WTC11 (cell line): ENCODE measurements around the gene ACACA. TPM values are rescaled to one million over a fixed set of nuclear protein-coding genes. Genes with fewer than 3 reads are reported as not detected.

Experiments
- AFF4 ChIP-seq: sonication (generic); formaldehyde crosslinking; IDR thresholded peaks from 2 replicates; pipeline ENCODE4 v1.8.1; 2023; ENCODE audit warnings: mild to moderate bottlenecking, missing genetic modification reagents, borderline replicate concordance
- CBFB ChIP-seq: sonication (generic); formaldehyde crosslinking; IDR thresholded peaks from 2 replicates; pipeline ENCODE4 v1.8.1; 2022; ENCODE audit warnings: mild to moderate bottlenecking, low read depth, missing genetic modification reagents
- KAT7 ChIP-seq: sonication (generic); formaldehyde crosslinking; IDR thresholded peaks from 2 replicates; pipeline ENCODE4 v1.8.1; 2023; ENCODE audit warnings: missing genetic modification reagents, mild to moderate bottlenecking, borderline replicate concordance
- MAX ChIP-seq: sonication (generic); formaldehyde crosslinking; IDR thresholded peaks from 2 replicates; pipeline ENCODE4 v1.8.0; 2022; ENCODE audit warnings: mild to moderate bottlenecking, missing genetic modification reagents
- MLX ChIP-seq: sonication (generic); formaldehyde crosslinking; IDR thresholded peaks from 2 replicates; pipeline ENCODE4 v1.8.1; 2023; ENCODE audit warnings: mild to moderate bottlenecking, missing genetic modification reagents, moderate library complexity
- MXD4 ChIP-seq: fragments of 250-450 bp; sonication (Bioruptor Pico); IDR thresholded peaks from 2 replicates; pipeline ENCODE4 v1.8.0; 2021; ENCODE audit warnings: mild to moderate bottlenecking, moderate library complexity, borderline replicate concordance
- PRRX2 ChIP-seq: fragments of 250-450 bp; sonication (Bioruptor Pico); IDR thresholded peaks from 2 replicates; pipeline ENCODE4 v1.8.0; 2021; ENCODE audit warnings: mild to moderate bottlenecking
- SMAD4 ChIP-seq: sonication (generic); formaldehyde crosslinking; IDR thresholded peaks from 2 replicates; pipeline ENCODE4 v1.8.0; 2022; ENCODE audit warnings: mild to moderate bottlenecking, missing genetic modification reagents
- SP1 ChIP-seq: sonication (generic); formaldehyde crosslinking; conservative IDR thresholded peaks from 2 replicates; pipeline ENCODE4 v1.8.1; 2022; ENCODE audit warnings: missing genetic modification reagents
- TEAD1 ChIP-seq: sonication (generic); formaldehyde crosslinking; IDR thresholded peaks from 2 replicates; pipeline ENCODE4 v1.8.0; 2022; ENCODE audit warnings: mild to moderate bottlenecking, missing genetic modification reagents
- TEAD4 ChIP-seq: sonication (generic); formaldehyde crosslinking; IDR thresholded peaks from 2 replicates; pipeline ENCODE4 v1.8.0; 2022; ENCODE audit warnings: mild to moderate bottlenecking, missing genetic modification reagents
- ZNF138 ChIP-seq: sonication (generic); formaldehyde crosslinking; conservative IDR thresholded peaks from 2 replicates; pipeline ENCODE4 v1.8.1; 2022; ENCODE audit warnings: mild to moderate bottlenecking, moderate library complexity, missing genetic modification reagents
- ZNF416 ChIP-seq: fragments of 250-450 bp; sonication (Bioruptor Pico); IDR thresholded peaks from 2 replicates; pipeline ENCODE4 v1.9.0; 2021; ENCODE audit warnings: mild to moderate bottlenecking, inconsistent platforms
- ZSCAN18 ChIP-seq: fragments of 250-450 bp; sonication (Bioruptor Pico); IDR thresholded peaks from 2 replicates; pipeline ENCODE4 v2.1.2; 2022; ENCODE audit warnings: mild to moderate bottlenecking, moderate library complexity
- total RNA-seq: library from RNA; stranded (reverse); gene quantifications from 3 replicates; pipeline ENCODE4 v1.2.3, GENCODE V29; 2021
- TF ChIP-seq, protein P1 (sequence below): sonication (generic); formaldehyde crosslinking; IDR thresholded peaks from 2 replicates; pipeline ENCODE4 v1.8.1; 2023; ENCODE audit warnings: mild to moderate bottlenecking, missing genetic modification reagents
- TF ChIP-seq, protein P2 (sequence below): sonication (generic); formaldehyde crosslinking; IDR thresholded peaks from 2 replicates; pipeline ENCODE4 v1.8.1; 2023; ENCODE audit warnings: mild to moderate bottlenecking, moderate library complexity, missing genetic modification reagents
- TF ChIP-seq, protein P3 (sequence below): sonication (generic); formaldehyde crosslinking; IDR thresholded peaks from 2 replicates; pipeline ENCODE4 v1.8.0; 2022; ENCODE audit warnings: mild to moderate bottlenecking, missing genetic modification reagents
- TF ChIP-seq, protein P4 (sequence below): fragments of 250-450 bp; sonication (Bioruptor Pico); IDR thresholded peaks from 2 replicates; pipeline ENCODE4 v1.9.0; 2021; ENCODE audit warnings: mild to moderate bottlenecking, borderline replicate concordance
- TF ChIP-seq, protein P5 (sequence below): sonication (generic); formaldehyde crosslinking; IDR thresholded peaks from 2 replicates; pipeline ENCODE4 v1.8.1; 2022; ENCODE audit warnings: low read depth, mild to moderate bottlenecking, moderate library complexity, missing genetic modification reagents, borderline replicate concordance
- TF ChIP-seq, protein P6 (sequence below): sonication (generic); formaldehyde crosslinking; conservative IDR thresholded peaks from 2 replicates; pipeline ENCODE4 v1.8.1; 2022; ENCODE audit warnings: mild to moderate bottlenecking, missing genetic modification reagents

Gene ACACA
- total RNA-seq, 1 experiment from 2014 or later = 167 TPM

DNA sequence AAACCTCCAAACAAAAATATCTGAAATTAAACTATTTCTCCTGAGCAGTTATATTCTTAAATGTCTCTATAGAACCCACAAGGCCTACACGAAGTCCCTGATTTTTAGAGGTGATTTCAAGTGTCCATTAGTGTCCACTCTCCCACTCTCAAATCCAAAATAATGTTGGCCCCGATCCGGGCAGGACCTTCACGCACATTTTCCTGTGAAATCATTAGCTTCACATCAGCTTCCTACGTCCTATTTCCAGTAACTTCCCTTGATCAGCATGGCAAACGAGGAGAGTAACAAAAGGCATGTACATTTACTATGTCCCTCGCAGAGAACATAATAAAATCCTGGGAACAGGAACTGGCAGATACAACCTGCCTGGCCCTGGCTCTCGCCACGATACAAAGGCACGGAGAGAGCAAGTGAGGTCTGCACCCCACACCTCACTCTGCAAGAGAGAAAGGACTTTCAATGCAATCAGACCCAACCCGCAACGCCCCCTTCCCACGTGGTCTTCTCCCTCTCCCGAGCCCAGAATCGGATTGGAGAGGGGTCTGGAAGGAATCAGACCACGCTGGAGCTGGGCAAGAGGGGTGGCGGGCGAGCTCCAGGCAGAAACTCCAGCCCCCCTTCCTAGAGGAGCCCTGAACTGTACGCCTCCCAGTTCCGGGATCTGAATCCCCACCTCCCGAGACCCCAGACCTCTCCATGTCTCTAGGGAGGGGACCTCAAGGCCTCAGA lies 48.4 kb downstream of the ACACA start (continued):
- TF ChIP-seq, protein P1, sequence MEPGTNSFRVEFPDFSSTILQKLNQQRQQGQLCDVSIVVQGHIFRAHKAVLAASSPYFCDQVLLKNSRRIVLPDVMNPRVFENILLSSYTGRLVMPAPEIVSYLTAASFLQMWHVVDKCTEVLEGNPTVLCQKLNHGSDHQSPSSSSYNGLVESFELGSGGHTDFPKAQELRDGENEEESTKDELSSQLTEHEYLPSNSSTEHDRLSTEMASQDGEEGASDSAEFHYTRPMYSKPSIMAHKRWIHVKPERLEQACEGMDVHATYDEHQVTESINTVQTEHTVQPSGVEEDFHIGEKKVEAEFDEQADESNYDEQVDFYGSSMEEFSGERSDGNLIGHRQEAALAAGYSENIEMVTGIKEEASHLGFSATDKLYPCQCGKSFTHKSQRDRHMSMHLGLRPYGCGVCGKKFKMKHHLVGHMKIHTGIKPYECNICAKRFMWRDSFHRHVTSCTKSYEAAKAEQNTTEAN (CRISPR knock-in tag) = no peak; the same call in 1 of the 2 replicates
- no peak for TF ChIP-seq MXD4
- 0 out of 2 replicates have a peak, but pooled peaks have one; percentile 31 for TF ChIP-seq SMAD4
- TF ChIP-seq, protein P2, sequence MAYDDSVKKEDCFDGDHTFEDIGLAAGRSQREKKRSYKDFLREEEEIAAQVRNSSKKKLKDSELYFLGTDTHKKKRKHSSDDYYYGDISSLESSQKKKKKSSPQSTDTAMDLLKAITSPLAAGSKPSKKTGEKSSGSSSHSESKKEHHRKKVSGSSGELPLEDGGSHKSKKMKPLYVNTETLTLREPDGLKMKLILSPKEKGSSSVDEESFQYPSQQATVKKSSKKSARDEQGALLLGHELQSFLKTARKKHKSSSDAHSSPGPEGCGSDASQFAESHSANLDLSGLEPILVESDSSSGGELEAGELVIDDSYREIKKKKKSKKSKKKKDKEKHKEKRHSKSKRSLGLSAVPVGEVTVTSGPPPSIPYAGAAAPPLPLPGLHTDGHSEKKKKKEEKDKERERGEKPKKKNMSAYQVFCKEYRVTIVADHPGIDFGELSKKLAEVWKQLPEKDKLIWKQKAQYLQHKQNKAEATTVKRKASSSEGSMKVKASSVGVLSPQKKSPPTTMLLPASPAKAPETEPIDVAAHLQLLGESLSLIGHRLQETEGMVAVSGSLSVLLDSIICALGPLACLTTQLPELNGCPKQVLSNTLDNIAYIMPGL (CRISPR knock-in tag) = no peak
- TF ChIP-seq TEAD1 (CRISPR knock-in tag) = peak; percentile 71
- TF ChIP-seq PRRX2 = no peak
- TF ChIP-seq KAT7 (CRISPR knock-in tag) = no peak
- TF ChIP-seq AFF4 (CRISPR knock-in tag) = 0 out of 2 replicates have a peak, but pooled peaks have one; percentile 14
- TF ChIP-seq, protein P3, sequence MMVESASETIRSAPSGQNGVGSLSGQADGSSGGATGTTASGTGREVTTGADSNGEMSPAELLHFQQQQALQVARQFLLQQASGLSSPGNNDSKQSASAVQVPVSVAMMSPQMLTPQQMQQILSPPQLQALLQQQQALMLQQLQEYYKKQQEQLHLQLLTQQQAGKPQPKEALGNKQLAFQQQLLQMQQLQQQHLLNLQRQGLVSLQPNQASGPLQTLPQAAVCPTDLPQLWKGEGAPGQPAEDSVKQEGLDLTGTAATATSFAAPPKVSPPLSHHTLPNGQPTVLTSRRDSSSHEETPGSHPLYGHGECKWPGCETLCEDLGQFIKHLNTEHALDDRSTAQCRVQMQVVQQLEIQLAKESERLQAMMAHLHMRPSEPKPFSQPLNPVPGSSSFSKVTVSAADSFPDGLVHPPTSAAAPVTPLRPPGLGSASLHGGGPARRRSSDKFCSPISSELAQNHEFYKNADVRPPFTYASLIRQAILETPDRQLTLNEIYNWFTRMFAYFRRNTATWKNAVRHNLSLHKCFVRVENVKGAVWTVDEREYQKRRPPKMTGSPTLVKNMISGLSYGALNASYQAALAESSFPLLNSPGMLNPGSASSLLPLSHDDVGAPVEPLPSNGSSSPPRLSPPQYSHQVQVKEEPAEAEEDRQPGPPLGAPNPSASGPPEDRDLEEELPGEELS = peak; percentile 71; the same call in 1 of the 2 replicates
- TF ChIP-seq MLX = no peak
- TF ChIP-seq TEAD4 (CRISPR knock-in tag) = no peak
- TF ChIP-seq, protein P4, sequence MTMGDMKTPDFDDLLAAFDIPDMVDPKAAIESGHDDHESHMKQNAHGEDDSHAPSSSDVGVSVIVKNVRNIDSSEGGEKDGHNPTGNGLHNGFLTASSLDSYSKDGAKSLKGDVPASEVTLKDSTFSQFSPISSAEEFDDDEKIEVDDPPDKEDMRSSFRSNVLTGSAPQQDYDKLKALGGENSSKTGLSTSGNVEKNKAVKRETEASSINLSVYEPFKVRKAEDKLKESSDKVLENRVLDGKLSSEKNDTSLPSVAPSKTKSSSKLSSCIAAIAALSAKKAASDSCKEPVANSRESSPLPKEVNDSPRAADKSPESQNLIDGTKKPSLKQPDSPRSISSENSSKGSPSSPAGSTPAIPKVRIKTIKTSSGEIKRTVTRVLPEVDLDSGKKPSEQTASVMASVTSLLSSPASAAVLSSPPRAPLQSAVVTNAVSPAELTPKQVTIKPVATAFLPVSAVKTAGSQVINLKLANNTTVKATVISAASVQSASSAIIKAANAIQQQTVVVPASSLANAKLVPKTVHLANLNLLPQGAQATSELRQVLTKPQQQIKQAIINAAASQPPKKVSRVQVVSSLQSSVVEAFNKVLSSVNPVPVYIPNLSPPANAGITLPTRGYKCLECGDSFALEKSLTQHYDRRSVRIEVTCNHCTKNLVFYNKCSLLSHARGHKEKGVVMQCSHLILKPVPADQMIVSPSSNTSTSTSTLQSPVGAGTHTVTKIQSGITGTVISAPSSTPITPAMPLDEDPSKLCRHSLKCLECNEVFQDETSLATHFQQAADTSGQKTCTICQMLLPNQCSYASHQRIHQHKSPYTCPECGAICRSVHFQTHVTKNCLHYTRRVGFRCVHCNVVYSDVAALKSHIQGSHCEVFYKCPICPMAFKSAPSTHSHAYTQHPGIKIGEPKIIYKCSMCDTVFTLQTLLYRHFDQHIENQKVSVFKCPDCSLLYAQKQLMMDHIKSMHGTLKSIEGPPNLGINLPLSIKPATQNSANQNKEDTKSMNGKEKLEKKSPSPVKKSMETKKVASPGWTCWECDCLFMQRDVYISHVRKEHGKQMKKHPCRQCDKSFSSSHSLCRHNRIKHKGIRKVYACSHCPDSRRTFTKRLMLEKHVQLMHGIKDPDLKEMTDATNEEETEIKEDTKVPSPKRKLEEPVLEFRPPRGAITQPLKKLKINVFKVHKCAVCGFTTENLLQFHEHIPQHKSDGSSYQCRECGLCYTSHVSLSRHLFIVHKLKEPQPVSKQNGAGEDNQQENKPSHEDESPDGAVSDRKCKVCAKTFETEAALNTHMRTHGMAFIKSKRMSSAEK = no peak
- TF ChIP-seq MAX = peak; percentile 89
- TF ChIP-seq, protein P5, sequence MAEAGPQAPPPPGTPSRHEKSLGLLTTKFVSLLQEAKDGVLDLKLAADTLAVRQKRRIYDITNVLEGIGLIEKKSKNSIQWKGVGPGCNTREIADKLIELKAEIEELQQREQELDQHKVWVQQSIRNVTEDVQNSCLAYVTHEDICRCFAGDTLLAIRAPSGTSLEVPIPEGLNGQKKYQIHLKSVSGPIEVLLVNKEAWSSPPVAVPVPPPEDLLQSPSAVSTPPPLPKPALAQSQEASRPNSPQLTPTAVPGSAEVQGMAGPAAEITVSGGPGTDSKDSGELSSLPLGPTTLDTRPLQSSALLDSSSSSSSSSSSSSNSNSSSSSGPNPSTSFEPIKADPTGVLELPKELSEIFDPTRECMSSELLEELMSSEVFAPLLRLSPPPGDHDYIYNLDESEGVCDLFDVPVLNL (CRISPR knock-in tag) = no peak
- TF ChIP-seq, protein P6, sequence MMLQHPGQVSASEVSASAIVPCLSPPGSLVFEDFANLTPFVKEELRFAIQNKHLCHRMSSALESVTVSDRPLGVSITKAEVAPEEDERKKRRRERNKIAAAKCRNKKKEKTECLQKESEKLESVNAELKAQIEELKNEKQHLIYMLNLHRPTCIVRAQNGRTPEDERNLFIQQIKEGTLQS (CRISPR knock-in tag) = no peak
- TF ChIP-seq ZNF416 = no peak
- TF ChIP-seq CBFB (CRISPR knock-in tag) = no peak
- TF ChIP-seq ZSCAN18 (CRISPR knock-in tag) = no peak
- peak; percentile 24; the same call in 1 of the 2 replicates for TF ChIP-seq SP1 (CRISPR knock-in tag)
- TF ChIP-seq ZNF138 (CRISPR knock-in tag) = no peak
